Upper lobe of right lung (tissue), 1 donor: ENCODE data around the gene COL5A1. TPM values are rescaled to one million over a fixed set of nuclear protein-coding genes. Genes with fewer than 3 reads are reported as not detected.

Experiments used
- ATAC-seq: fragments of 200-7000 bp; cut with Tn5 transposase; one replicate; pipeline ENCODE4 v1.9.1; 2020; ENCODE audit warnings: mild to moderate bottlenecking, moderate library complexity
- DNase-seq: peaks from one replicate; pipeline ENCODE4 v3.0.0-alpha.2; 2020
- H3K27ac ChIP-seq: fragments of 200-600 bp; one replicate; pipeline ENCODE4 v1.8.0; 2022
- H3K27me3 ChIP-seq: fragments of 200-600 bp; one replicate; pipeline ENCODE4 v1.8.0; 2022; ENCODE audit warnings: mild to moderate bottlenecking
- H3K36me3 ChIP-seq: fragments of 200-600 bp; one replicate; pipeline ENCODE4 v1.8.0; 2022
- H3K4me1 ChIP-seq: fragments of 200-600 bp; one replicate; pipeline ENCODE4 v1.8.0; 2022
- H3K4me3 ChIP-seq: fragments of 200-600 bp; one replicate; pipeline ENCODE4 v1.8.0; 2022; ENCODE audit warnings: mild to moderate bottlenecking
- H3K9me3 ChIP-seq: fragments of 200-600 bp; one replicate; pipeline ENCODE4 v1.8.0; 2022
- CTCF ChIP-seq: fragments of 200-600 bp; IDR thresholded peaks from one replicate; pipeline ENCODE4 v1.8.0; 2022; ENCODE audit warnings: antibody characterized with exemption
- intact Hi-C: fragments of 100-400 bp; cut with DNase I; formaldehyde crosslinking; loops from one replicate; pipeline ENCODE4 v1.11.0; 2022
- total RNA-seq: library from RNA; stranded (reverse); fragmentation: NEBNext Ultra II Directional; extraction: Animal tissue kit (Norgen Biotek cat#: 25700); gene quantifications from one replicate; pipeline ENCODE4 v1.2.1, GENCODE V29; 2021
- donor health status: DM: no; HTN: yes; CAD: no; lungs with severe emphysema.

COL5A1 gene
- total RNA-seq, 1 donor from 2014 or later, result 37.8 TPM

GRCh38 chr9:134871697-134872340, 230.2 kb downstream of the COL5A1 start:
- Histone ChIP-seq H3K27ac (peak overlapping the region; percentile 70), H3K36me3 (no peaks in the 10 kb centered on the region), H3K27me3 (no peaks in the 10 kb centered on the region), H3K4me3 (no peak overlapping the region), H3K9me3 (no peaks in the 10 kb centered on the region), H3K4me1 (peaks cover 6% of the 10 kb centered on the region)
- TF ChIP-seq CTCF, result no peak
- intact Hi-C loops, result no loop called here
- ATAC-seq, result peak; percentile 73
- no peak for DNase-seq

GRCh38 chr9:134872482-134873231, 231.1 kb downstream of the COL5A1 start:
- no peak overlapping the region for H3K4me3 ChIP-seq
- H3K27ac ChIP-seq, result no peak overlapping the region
- no peaks in the 10 kb centered on the region for H3K27me3 ChIP-seq
- intact Hi-C loops, result no loop called here
- no peak for TF ChIP-seq CTCF
- H3K4me1 ChIP-seq, result peaks cover 6% of the 10 kb centered on the region
- ATAC-seq (no peak), DNase-seq (no peak)
- no peaks in the 10 kb centered on the region for H3K9me3 ChIP-seq
- H3K36me3 ChIP-seq, result no peaks in the 10 kb centered on the region

- H3K36me3 ChIP-seq, result no peaks in the 10 kb centered on the region
- H3K9me3 ChIP-seq, result no peaks in the 10 kb centered on the region
- no peak overlapping the region for H3K4me3 ChIP-seq
- H3K27me3 ChIP-seq, result no peaks in the 10 kb centered on the region
- TF ChIP-seq CTCF, result no peak
- ATAC-seq (peak; percentile 49), DNase-seq (no peak)
- H3K27ac ChIP-seq, result no peak overlapping the region
- intact Hi-C loops, result no loop called here
- peaks cover 6% of the 10 kb centered on the region for H3K4me1 ChIP-seq
Observed at GRCh38 chr9:134875371-134875770, 233.8 kb downstream of the COL5A1 start.

- H3K27me3 ChIP-seq, result no peaks in the 10 kb centered on the region
- intact Hi-C loops, result no loop called here
- no peaks in the 10 kb centered on the region for H3K36me3 ChIP-seq
- no peak overlapping the region for H3K27ac ChIP-seq
- DNase-seq (no peak), ATAC-seq (no peak)
- no peaks in the 10 kb centered on the region for H3K4me1 ChIP-seq
- no peak for TF ChIP-seq CTCF
- H3K9me3 ChIP-seq, result no peaks in the 10 kb centered on the region
- H3K4me3 ChIP-seq, result no peak overlapping the region
Observed at GRCh38 chr9:134877541-134877940, 235.9 kb downstream of the COL5A1 start.

- no peaks in the 10 kb centered on the region for H3K9me3 ChIP-seq
- H3K4me1 ChIP-seq, result no peaks in the 10 kb centered on the region
- ATAC-seq (no peak), DNase-seq (no peak)
- H3K36me3 ChIP-seq, result no peaks in the 10 kb centered on the region
- intact Hi-C loops, result no loop called here
- H3K27ac ChIP-seq, result no peak overlapping the region
- no peak overlapping the region for H3K4me3 ChIP-seq
- no peak for TF ChIP-seq CTCF
- no peaks in the 10 kb centered on the region for H3K27me3 ChIP-seq
Observed at GRCh38 chr9:134879664-134880483, 238.3 kb downstream of the COL5A1 start.
